Measurements from ENCODE around the gene GATD1.

Gene GATD1

GRCh38 chr11:763073-763463 lies 14.2 kb downstream of the GATD1 start:
- H3K4me3 ChIP-seq (ENCODE audit: low read length) = no peak overlapping the region
- no peaks in the 10 kb centered on the region for H3K27me3 ChIP-seq (ENCODE audit: low read depth, low read length)
- H3K4me2 ChIP-seq (ENCODE audit: low read length) = no peak overlapping the region
- H3K9me3 ChIP-seq (ENCODE audit: insufficient read depth, low read length) = no peaks in the 10 kb centered on the region
- H3K9ac ChIP-seq (ENCODE audit: low read length) = no peak overlapping the region
- no peak overlapping the region for H3K27ac ChIP-seq (ENCODE audit: low read length)
- H4K20me1 ChIP-seq (ENCODE audit: insufficient read depth, low read length) = peaks cover 24% of the 10 kb centered on the region
- no peak overlapping the region for H2AFZ ChIP-seq (ENCODE audit: low read depth, low read length)
- TF ChIP-seq CTCF (IDR thresholded peaks at IDR 0.05; ENCODE audit: low read depth, low read length) (no peak), EZH2phosphoT487 (IDR thresholded peaks at IDR 0.05; ENCODE audit: low read depth) (no peak)
- no peaks in the 10 kb centered on the region for H3K4me1 ChIP-seq (ENCODE audit: low read length)
- peaks cover 41% of the 10 kb centered on the region for H3K36me3 ChIP-seq (replicated peaks; ENCODE audit: low read depth, low read length)
- H3K79me2 ChIP-seq (ENCODE audit: low read length) = no peaks in the 10 kb centered on the region; the same call in 1 of the 2 replicates

GRCh38 chr11:762421-763072 lies 14.7 kb downstream of the GATD1 start:
- Histone ChIP-seq H4K20me1 (ENCODE audit: insufficient read depth, low read length) (peaks cover 24% of the 10 kb centered on the region), H3K4me3 (ENCODE audit: low read length) (no peak overlapping the region), H3K4me2 (ENCODE audit: low read length) (no peak overlapping the region), H3K9me3 (ENCODE audit: insufficient read depth, low read length) (no peaks in the 10 kb centered on the region), H3K79me2 (ENCODE audit: low read length) (no peaks in the 10 kb centered on the region; the same call in 1 of the 2 replicates), H3K4me1 (ENCODE audit: low read length) (no peaks in the 10 kb centered on the region), H3K27me3 (ENCODE audit: low read depth, low read length) (no peaks in the 10 kb centered on the region), H3K36me3 (replicated peaks; ENCODE audit: low read depth, low read length) (peaks cover 41% of the 10 kb centered on the region), H3K9ac (ENCODE audit: low read length) (no peak overlapping the region), H2AFZ (ENCODE audit: low read depth, low read length) (no peak overlapping the region), H3K27ac (ENCODE audit: low read length) (no peak overlapping the region)
- no peak for TF ChIP-seq EZH2phosphoT487 (IDR thresholded peaks at IDR 0.05; ENCODE audit: low read depth)
- TF ChIP-seq CTCF (IDR thresholded peaks at IDR 0.05; ENCODE audit: low read depth, low read length) = peak; percentile 30

- TF ChIP-seq EZH2phosphoT487 (IDR thresholded peaks at IDR 0.05; ENCODE audit: low read depth) = no peak
- TF ChIP-seq CTCF (IDR thresholded peaks at IDR 0.05; ENCODE audit: low read depth, low read length) = no peak
- Histone ChIP-seq H3K4me2 (ENCODE audit: low read length) (no peak overlapping the region), H3K4me3 (ENCODE audit: low read length) (no peak overlapping the region)
Measured at GRCh38 chr11:761526-762108, 15.7 kb downstream of the GATD1 start.

GRCh38 chr11:760236-760635 lies 17.1 kb downstream of the GATD1 start:
- Histone ChIP-seq H3K4me2 (ENCODE audit: low read length) (no peak overlapping the region), H3K9ac (ENCODE audit: low read length) (no peak overlapping the region), H3K27me3 (ENCODE audit: low read depth, low read length) (no peaks in the 10 kb centered on the region), H4K20me1 (ENCODE audit: insufficient read depth, low read length) (peaks cover 29% of the 10 kb centered on the region; the same call in 1 of the 2 replicates), H3K4me1 (ENCODE audit: low read length) (no peaks in the 10 kb centered on the region), H3K36me3 (replicated peaks; ENCODE audit: low read depth, low read length) (peaks cover 45% of the 10 kb centered on the region), H3K79me2 (ENCODE audit: low read length) (peaks cover 21% of the 10 kb centered on the region), H3K4me3 (ENCODE audit: low read length) (no peak overlapping the region), H3K27ac (ENCODE audit: low read length) (no peak overlapping the region), H2AFZ (ENCODE audit: low read depth, low read length) (no peak overlapping the region), H3K9me3 (ENCODE audit: insufficient read depth, low read length) (no peaks in the 10 kb centered on the region)
- TF ChIP-seq EZH2phosphoT487 (IDR thresholded peaks at IDR 0.05; ENCODE audit: low read depth) (no peak), CTCF (IDR thresholded peaks at IDR 0.05; ENCODE audit: low read depth, low read length) (no peak)

More at GRCh38 chr11:761526-762108, 15.7 kb downstream of the GATD1 start:
- H3K36me3 ChIP-seq (replicated peaks; ENCODE audit: low read depth, low read length) = peaks cover 45% of the 10 kb centered on the region
- no peaks in the 10 kb centered on the region for H3K9me3 ChIP-seq (ENCODE audit: insufficient read depth, low read length)
- peaks cover 24% of the 10 kb centered on the region; the same call in 1 of the 2 replicates for H4K20me1 ChIP-seq (ENCODE audit: insufficient read depth, low read length)
- H3K79me2 ChIP-seq (ENCODE audit: low read length) = peaks cover 9% of the 10 kb centered on the region
- no peaks in the 10 kb centered on the region for H3K4me1 ChIP-seq (ENCODE audit: low read length)
- no peak overlapping the region for H3K9ac ChIP-seq (ENCODE audit: low read length)
- no peak overlapping the region for H3K27ac ChIP-seq (ENCODE audit: low read length)
- H3K27me3 ChIP-seq (ENCODE audit: low read depth, low read length) = no peaks in the 10 kb centered on the region
- H2AFZ ChIP-seq (ENCODE audit: low read depth, low read length) = no peak overlapping the region
